H9 (cell line): Measurements from ENCODE around the gene HEPN1. TPM values are rescaled to one million over a fixed set of nuclear protein-coding genes. Genes with fewer than 3 reads are reported as not detected.

Experiments
- DNase-seq: peaks from one replicate; pipeline ENCODE4 v3.0.0-alpha.2; 2017
- H2AFZ ChIP-seq: one replicate; pipeline ENCODE4 v1.6.1; 2013; ENCODE audit warnings: mild to moderate bottlenecking, low read length, control low read depth, moderate library complexity
- H2AK5ac ChIP-seq: 2 replicates; pipeline ENCODE4 v1.6.1; 2013; ENCODE audit warnings: low read length, control low read depth, mixed read lengths; ENCODE audit not compliant: insufficient read length
- H2BK120ac ChIP-seq: one replicate; pipeline ENCODE4 v1.6.1; 2013; ENCODE audit warnings: low read depth, mild to moderate bottlenecking, low read length, control low read depth, inconsistent platforms; ENCODE audit not compliant: poor library complexity, severe bottlenecking
- H2BK12ac ChIP-seq: 2 replicates; pipeline ENCODE4 v1.6.1; 2013; ENCODE audit warnings: low read length, control low read depth, mixed read lengths, low read depth; ENCODE audit not compliant: insufficient read length
- H2BK15ac ChIP-seq: 2 replicates; pipeline ENCODE4 v1.6.1; 2013; ENCODE audit warnings: low read depth, low read length, control low read depth
- H2BK20ac ChIP-seq: one replicate; pipeline ENCODE4 v1.6.1; 2013; ENCODE audit warnings: low read depth, mild to moderate bottlenecking, low read length, control low read depth, inconsistent platforms; ENCODE audit not compliant: poor library complexity, severe bottlenecking
- H2BK5ac ChIP-seq: 2 replicates; pipeline ENCODE4 v1.6.1; 2013; ENCODE audit warnings: low read length, control low read depth, mixed read lengths; ENCODE audit not compliant: insufficient read length
- H3K14ac ChIP-seq: 2 replicates; pipeline ENCODE4 v1.6.1; 2013; ENCODE audit warnings: low read length, control low read depth; ENCODE audit not compliant: insufficient read depth
- H3K18ac ChIP-seq: 2 replicates; pipeline ENCODE4 v1.6.1; 2013; ENCODE audit warnings: low read depth, mild to moderate bottlenecking, mixed read lengths, low read length, control low read depth; ENCODE audit not compliant: insufficient read length
- H3K23ac ChIP-seq: 2 replicates; pipeline ENCODE4 v1.6.1; 2013; ENCODE audit warnings: low read length, control low read depth, mixed read lengths, low read depth; ENCODE audit not compliant: insufficient read length
- H3K23me2 ChIP-seq: 2 replicates; pipeline ENCODE4 v1.6.1; 2013; ENCODE audit warnings: low read depth, mild to moderate bottlenecking, mixed read lengths, low read length, control low read depth; ENCODE audit not compliant: insufficient read length, poor library complexity, severe bottlenecking
- H3K27ac ChIP-seq: 2 replicates; pipeline ENCODE4 v1.5.1; 2013; ENCODE audit warnings: low read length, control low read depth, mixed read lengths, low read depth; ENCODE audit not compliant: insufficient read length
- H3K27me3 ChIP-seq: 2 replicates; pipeline ENCODE4 v1.6.1; 2013; ENCODE audit warnings: low read length, control low read depth, inconsistent platforms; ENCODE audit not compliant: insufficient read depth
- H3K4ac ChIP-seq: 2 replicates; pipeline ENCODE4 v1.6.1; 2013; ENCODE audit warnings: low read depth, mild to moderate bottlenecking, control low read depth, inconsistent platforms, low read length, moderate library complexity
- H3K4me1 ChIP-seq: 2 replicates; pipeline ENCODE4 v1.6.1; 2013; ENCODE audit warnings: low read length, control low read depth, inconsistent platforms; ENCODE audit not compliant: insufficient read depth
- H3K4me2 ChIP-seq: 2 replicates; pipeline ENCODE4 v1.6.1; 2013; ENCODE audit warnings: low read length, control low read depth, mixed read lengths; ENCODE audit not compliant: insufficient read length, insufficient read depth
- H3K56ac ChIP-seq: 2 replicates; pipeline ENCODE4 v1.6.1; 2013; ENCODE audit warnings: low read depth, mild to moderate bottlenecking, mixed read lengths, low read length, control low read depth; ENCODE audit not compliant: insufficient read length
- H3K79me1 ChIP-seq: 2 replicates; pipeline ENCODE4 v1.6.1; 2013; ENCODE audit warnings: low read depth, mild to moderate bottlenecking, moderate library complexity, low read length, control low read depth, inconsistent platforms; ENCODE audit not compliant: insufficient read depth, poor library complexity, severe bottlenecking
- H3K79me2 ChIP-seq: 2 replicates; pipeline ENCODE4 v1.6.1; 2013; ENCODE audit warnings: low read length, control low read depth, inconsistent platforms; ENCODE audit not compliant: insufficient read depth
- H3K9ac ChIP-seq: 2 replicates; pipeline ENCODE4 v1.6.1; 2013; ENCODE audit warnings: low read length, control low read depth, mixed read lengths; ENCODE audit not compliant: insufficient read length; ENCODE audit errors: extremely low read depth
- H3K9me3 ChIP-seq: one replicate; pipeline ENCODE4 v1.6.1; 2013; ENCODE audit warnings: low read depth, low read length, inconsistent platforms; ENCODE audit not compliant: control insufficient read depth
- H3T11ph ChIP-seq: one replicate; pipeline ENCODE4 v1.6.1; 2013; ENCODE audit warnings: mild to moderate bottlenecking, low read length, control low read depth, inconsistent platforms
- H4K20me1 ChIP-seq: one replicate; pipeline ENCODE4 v1.6.1; 2013; ENCODE audit not compliant: control insufficient read depth, insufficient read length, insufficient read depth
- H4K5ac ChIP-seq: 2 replicates; pipeline ENCODE4 v1.6.1; 2013; ENCODE audit warnings: low read depth, mild to moderate bottlenecking, mixed read lengths, low read length, control low read depth; ENCODE audit not compliant: insufficient read length
- H4K8ac ChIP-seq: replicated peaks from 2 replicates; pipeline ENCODE4 v1.6.1; 2013; ENCODE audit warnings: low read length, control low read depth, mixed read lengths, low read depth; ENCODE audit not compliant: insufficient read length
- H4K91ac ChIP-seq: 2 replicates; pipeline ENCODE4 v1.6.1; 2013; ENCODE audit warnings: low read depth, mild to moderate bottlenecking, moderate library complexity, mixed read lengths, low read length, control low read depth; ENCODE audit not compliant: insufficient read length
- H3K27ac Mint-ChIP-seq, 3 experiments: 2 replicates in 2 of 3; 3 replicates in 1 of 3; pipeline ENCODE4 v1.8.0; 2020 to 2021; ENCODE audit warnings: mixed read lengths in 3 of 3, mild to moderate bottlenecking in 1 of 3, moderate library complexity in 1 of 3
- H3K27me3 Mint-ChIP-seq: 2 replicates; pipeline ENCODE4 v1.8.0; 2021; ENCODE audit warnings: low read depth, mild to moderate bottlenecking, moderate library complexity, mixed read lengths
- H3K36me3 Mint-ChIP-seq, 3 experiments: 2 replicates in 2 of 3; 3 replicates in 1 of 3; pipeline ENCODE4 v1.8.0; 2020 to 2021; ENCODE audit warnings: low read depth in 3 of 3, mixed read lengths in 3 of 3; ENCODE audit not compliant: insufficient read depth in 1 of 3
- H3K4me1 Mint-ChIP-seq, 2 experiments: 2 replicates each; pipeline ENCODE4 v1.8.0; 2020; ENCODE audit warnings: mixed read lengths in 2 of 2
- H3K4me3 Mint-ChIP-seq, 2 experiments: 2 replicates in 1 of 2; 3 replicates in 1 of 2; pipeline ENCODE4 v1.8.0; 2020 to 2021; ENCODE audit warnings: mild to moderate bottlenecking in 2 of 2, mixed read lengths in 2 of 2, moderate library complexity in 1 of 2
- H3K9me3 Mint-ChIP-seq, 2 experiments: 2 replicates in 1 of 2; 3 replicates in 1 of 2; pipeline ENCODE4 v1.8.0; 2020; ENCODE audit warnings: mild to moderate bottlenecking in 2 of 2, mixed read lengths in 2 of 2, moderate library complexity in 1 of 2
- CTCF ChIP-seq: fragments of 200-600 bp; sonication (generic); conservative IDR thresholded peaks from 3 replicates; pipeline ENCODE4 v1.8.0; 2021; ENCODE audit warnings: antibody characterized with exemption, mild to moderate bottlenecking
- WGBS: extraction: QIAGEN DNeasy Blood & Tissue Kit; methylation state at CpG from one replicate; pipeline ENCODE4 v1.1.7; 2013; ENCODE audit warnings: missing lambda C conversion rate, low lambda C conversion rate, mixed read lengths; ENCODE audit not compliant: insufficient read length; ENCODE audit errors: extremely low coverage; 5-methylcytosine and 5-hydroxymethylcytosine counted together
- total RNA-seq: library from RNA; stranded (reverse); gene quantifications from 2 replicates; pipeline ENCODE4 v1.2.1, GENCODE V29; 2021

HEPN1 gene
- total RNA-seq, 1 experiment from 2014 or later = not detected

- no peak overlapping the region for H3K14ac ChIP-seq
- H4K8ac ChIP-seq = no peak overlapping the region
- no peak overlapping the region for H3K27ac ChIP-seq
- peak; percentile 25 for DNase-seq
- Mint-ChIP-seq H3K27ac (no peak overlapping the region; a peak in 1 of 7 replicates), H3K4me3 (no peak overlapping the region), H3K27me3 (peaks cover 18% of the 10 kb centered on the region), H3K4me1 (peaks cover 16 to 17% of the 10 kb centered on the region in 2 experiments), H3K36me3 (no peaks in the 10 kb centered on the region), H3K9me3 (no peaks in the 10 kb centered on the region)
- no peak overlapping the region for H2BK20ac ChIP-seq
- H3K9me3 ChIP-seq = no peaks in the 10 kb centered on the region
- H3K9ac ChIP-seq = no peak overlapping the region
- no peak overlapping the region for H3K23ac ChIP-seq
- no peak overlapping the region for H2BK120ac ChIP-seq
- H3K79me1 ChIP-seq = no peaks in the 10 kb centered on the region
- no peak overlapping the region for H2BK15ac ChIP-seq
- H4K5ac ChIP-seq = no peak overlapping the region
- no peak overlapping the region for H2BK12ac ChIP-seq
- no peak overlapping the region for H3K18ac ChIP-seq
- no peak overlapping the region for H3K4me2 ChIP-seq
- H2AK5ac ChIP-seq = no peak overlapping the region
- no peaks in the 10 kb centered on the region; the same call in 1 of the 2 replicates for H3K27me3 ChIP-seq
- no peak overlapping the region for H2BK5ac ChIP-seq
- no peaks in the 10 kb centered on the region for H3K79me2 ChIP-seq
- no peak overlapping the region for H3K4ac ChIP-seq
- H3K56ac ChIP-seq = no peak overlapping the region
- TF ChIP-seq CTCF = no peak
- H4K91ac ChIP-seq = no peak overlapping the region
- H4K20me1 ChIP-seq = no peaks in the 10 kb centered on the region
- H2AFZ ChIP-seq = no peak overlapping the region
- H3T11ph ChIP-seq = no peak overlapping the region
- H3K4me1 ChIP-seq = peaks cover 4% of the 10 kb centered on the region; the same call in 1 of the 2 replicates
- no CpG with 5 or more reads among the region's 3 CpGs for WGBS
- no peaks in the 10 kb centered on the region for H3K23me2 ChIP-seq
Measured at GRCh38 chr11:124898263-124898680, 20.8 kb upstream of the HEPN1 start.
